ENCODE measurements around the gene RP2. TPM values are rescaled to one million over a fixed set of nuclear protein-coding genes. Genes with fewer than 3 reads are reported as not detected.

The RP2 gene
- total and polyA plus RNA-seq, 9 of the 15 experiments (the other 6 are each of a cell fraction or from before 2014, with no cell fraction given): 2.0 to 6.9 (median 3.5) TPM

DNA sequence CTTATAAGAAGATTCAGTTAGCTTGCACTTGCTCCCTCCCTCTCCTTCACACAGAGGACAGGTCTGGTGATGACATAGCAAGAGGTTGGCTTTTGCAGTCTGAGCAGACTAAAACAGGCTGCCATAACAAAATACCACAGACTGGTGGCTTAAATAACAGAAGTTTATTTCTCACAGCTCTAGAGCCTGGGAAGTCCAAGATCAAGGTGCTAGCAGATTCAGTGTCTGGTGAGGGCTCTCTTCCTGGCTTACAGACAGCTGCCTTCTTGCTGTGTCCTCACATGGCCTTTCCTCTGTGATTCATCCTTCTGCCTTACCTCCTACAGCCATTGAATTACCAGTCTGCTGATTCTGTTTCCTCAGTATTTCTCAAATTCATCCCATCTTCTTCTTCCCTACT is 13.1 kb downstream of the RP2 start (continued):
- TF ChIP-seq ELF2 (CRISPR knock-in tag; IDR thresholded peaks at IDR 0.05): no peak
- TF ChIP-seq NFIX (CRISPR knock-in tag; IDR thresholded peaks at IDR 0.05; ENCODE audit: low read depth): no peak
- TF ChIP-seq ZNF224 (CRISPR knock-in tag; IDR thresholded peaks at IDR 0.05): no peak
- TF ChIP-seq XRCC4 (IDR thresholded peaks at IDR 0.05; ENCODE audit: extremely low read depth, insufficient read depth, insufficient read length): no peak
- TF ChIP-seq KAT7 (CRISPR knock-in tag; IDR thresholded peaks at IDR 0.05; ENCODE audit: borderline replicate concordance): no peak
- TF ChIP-seq ZKSCAN3 (CRISPR knock-in tag; IDR thresholded peaks at IDR 0.05): no peak
- TF ChIP-seq ZNF253 (CRISPR knock-in tag; conservative IDR thresholded peaks at IDR 0.05): no peak
- TF ChIP-seq, protein P1, sequence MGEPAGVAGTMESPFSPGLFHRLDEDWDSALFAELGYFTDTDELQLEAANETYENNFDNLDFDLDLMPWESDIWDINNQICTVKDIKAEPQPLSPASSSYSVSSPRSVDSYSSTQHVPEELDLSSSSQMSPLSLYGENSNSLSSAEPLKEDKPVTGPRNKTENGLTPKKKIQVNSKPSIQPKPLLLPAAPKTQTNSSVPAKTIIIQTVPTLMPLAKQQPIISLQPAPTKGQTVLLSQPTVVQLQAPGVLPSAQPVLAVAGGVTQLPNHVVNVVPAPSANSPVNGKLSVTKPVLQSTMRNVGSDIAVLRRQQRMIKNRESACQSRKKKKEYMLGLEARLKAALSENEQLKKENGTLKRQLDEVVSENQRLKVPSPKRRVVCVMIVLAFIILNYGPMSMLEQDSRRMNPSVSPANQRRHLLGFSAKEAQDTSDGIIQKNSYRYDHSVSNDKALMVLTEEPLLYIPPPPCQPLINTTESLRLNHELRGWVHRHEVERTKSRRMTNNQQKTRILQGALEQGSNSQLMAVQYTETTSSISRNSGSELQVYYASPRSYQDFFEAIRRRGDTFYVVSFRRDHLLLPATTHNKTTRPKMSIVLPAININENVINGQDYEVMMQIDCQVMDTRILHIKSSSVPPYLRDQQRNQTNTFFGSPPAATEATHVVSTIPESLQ (CRISPR knock-in tag; IDR thresholded peaks at IDR 0.05): no peak

DNA sequence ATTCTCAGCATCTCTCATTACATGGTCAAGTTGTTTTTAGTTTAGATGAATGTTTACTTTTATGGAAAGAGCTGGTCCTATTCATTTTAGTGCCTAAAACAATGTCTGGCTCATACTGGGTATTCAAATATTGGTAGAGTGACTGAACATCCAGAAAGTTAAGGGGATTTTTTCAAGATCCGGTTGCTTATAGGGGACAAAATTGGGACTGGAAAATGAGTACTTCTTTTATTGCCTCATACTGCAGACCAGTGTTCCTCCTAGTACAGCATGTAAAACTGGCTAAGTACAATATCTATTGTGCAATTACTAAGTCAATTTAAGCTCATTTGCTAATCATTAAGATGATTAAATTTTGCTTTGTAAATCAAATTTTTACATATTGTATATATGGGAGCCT is 13.9 kb downstream of the RP2 start:
- Histone ChIP-seq H3K79me2 (ENCODE audit: control insufficient read depth, insufficient read depth, low read length) (no peaks in the 10 kb centered on the region), H3K36me3 (ENCODE audit: control insufficient read depth, insufficient read depth, low read length) (no peaks in the 10 kb centered on the region), H3K27ac (ENCODE audit: extremely low read depth, low read depth, low read length) (no peak overlapping the region), H3K4me1 (replicated peaks in 1 of 2; ENCODE audit: control insufficient read depth in 2 of 2, insufficient read depth in 2 of 2, low read length in 2 of 2) (no peaks in the 10 kb centered on the region), H4K20me1 (replicated peaks; ENCODE audit: control insufficient read depth, insufficient read depth, low read length) (no peaks in the 10 kb centered on the region), H3K4me3 (no peak overlapping the region), H3K9me1 (ENCODE audit: control insufficient read depth, insufficient read depth, low read length) (no peaks in the 10 kb centered on the region), H2AFZ (ENCODE audit: low read depth, low read length) (no peak overlapping the region), H3K9me3 (replicated peaks; ENCODE audit: control insufficient read depth, insufficient read depth, low read depth, low read length) (no peaks in the 10 kb centered on the region), H3K27me3 (ENCODE audit: control insufficient read depth in 2 of 2, insufficient read depth in 2 of 2, low read length in 2 of 2) (no peaks in the 10 kb centered on the region), H3K9ac (ENCODE audit: insufficient read depth in 1 of 2, low read depth in 2 of 2, low read length in 2 of 2) (no peak overlapping the region), H3K4me2 (ENCODE audit: insufficient read depth, low read length) (no peak overlapping the region)
- CTCF ChIA-PET (ENCODE audit: low intra/inter-chr PET ratio): no interaction called here
- FAIRE-seq (no peak), DNase-seq (ENCODE audit: extremely low read depth in 1 of 4, low spot score in 3 of 4) (no peak), ATAC-seq (no peak)
- TF ChIP-seq NCOA4 (IDR thresholded peaks at IDR 0.05; ENCODE audit: partially characterized antibody) (no peak), NONO (IDR thresholded peaks at IDR 0.05; ENCODE audit: low read depth in 2 of 2, low read length in 1 of 2) (no peak), PTRF (tag; IDR thresholded peaks at IDR 0.05) (no peak)
- intact Hi-C loops (cut with micrococcal nuclease) (no loop called here), in situ Hi-C loops (cut with MboI) (no loop called here)
- POLR2A ChIA-PET: interaction anchor here (1.4 to 2.4 kb wide), 2 partner anchors 11 to 14 kb away, joined by 3 to 9 read pairs; partner anchors contain the start of gene RP2
- WGBS (ENCODE audit: insufficient coverage, low coverage, missing lambda C conversion rate): 73% methylated on average over 1 of the region's 1 CpG
- BruUV-seq (replicated peaks): no TSS peak

Measured in K562 (cell line).